NCI-H2227 (cell line): ENCODE measurements around the gene RAB6B.

ENCODE experiments used
- DNase-seq: peaks from one replicate; lab custom pipeline; 2025; ENCODE audit not compliant: unreplicated experiment; lab: John Stamatoyannopoulos, UW

RAB6B gene

GRCh38 chr3:133895208-133896001 is at the start of gene RAB6B:
Gene RAB6B, minus strand, starts transcription at chr3:133895882. Its CDS starts 416 bp downstream, at chr3:133895466.
- peak; percentile 78 for DNase-seq

GRCh38 chr3:133944641-133945380 is 49.1 kb upstream of the RAB6B start:
- DNase-seq = no peak

GRCh38 chr3:133944181-133944580 is 48.5 kb upstream of the RAB6B start:
- no peak for DNase-seq

GRCh38 chr3:133943639-133944141 is 48.0 kb upstream of the RAB6B start:
- no peak for DNase-seq

- DNase-seq = no peak
Measured at GRCh38 chr3:133943031-133943535, 47.4 kb upstream of the RAB6B start.

GRCh38 chr3:133941415-133941821 is 45.7 kb upstream of the RAB6B start:
- DNase-seq = no peak

- DNase-seq = no peak
Measured at GRCh38 chr3:133940536-133940935, 44.9 kb upstream of the RAB6B start.

- DNase-seq = no peak
Measured at GRCh38 chr3:133939463-133939835, 43.8 kb upstream of the RAB6B start.

- DNase-seq = peak; percentile 35
Measured at GRCh38 chr3:133938770-133939462, 43.2 kb upstream of the RAB6B start.

- no peak for DNase-seq
Measured at GRCh38 chr3:133937756-133938601, 42.3 kb upstream of the RAB6B start.

- DNase-seq = no peak
Measured at GRCh38 chr3:133937061-133937686, 41.5 kb upstream of the RAB6B start.

GRCh38 chr3:133935843-133936769 is 40.4 kb upstream of the RAB6B start:
- DNase-seq = no peak

GRCh38 chr3:133934996-133935842 is 39.5 kb upstream of the RAB6B start:
- no peak for DNase-seq

GRCh38 chr3:133934073-133934970 is 38.6 kb upstream of the RAB6B start:
- no peak for DNase-seq

GRCh38 chr3:133933097-133934024 is 37.7 kb upstream of the RAB6B start:
- no peak for DNase-seq

- DNase-seq = no peak
Measured at GRCh38 chr3:133932009-133932408, 36.3 kb upstream of the RAB6B start.
